Keratinocyte (primary cell): Measurements from ENCODE around the gene CLCN7. TPM values are rescaled to one million over a fixed set of nuclear protein-coding genes. Genes with fewer than 3 reads are reported as not detected.

ENCODE experiments used
- DNase-seq: peaks from one replicate; pipeline ENCODE4 v3.0.0-alpha.2; 2011; ENCODE audit warnings: low read depth, missing footprints, low spot score
- FAIRE-seq: peaks from 2 replicates; lab custom pipeline; 2011; peaks lifted over from hg19 to GRCh38; lab: Jason Lieb, UNC
- H2AFZ ChIP-seq: 2 replicates; pipeline ENCODE4 v1.6.0; 2012; ENCODE audit warnings: low read length, control low read depth, inconsistent platforms; ENCODE audit not compliant: control insufficient read depth
- H3K27ac ChIP-seq: 2 replicates; pipeline ENCODE4 v1.5.1; 2011; ENCODE audit warnings: low read length; ENCODE audit not compliant: control insufficient read depth, insufficient read depth
- H3K27me3 ChIP-seq: 3 replicates; pipeline ENCODE4 v1.6.0; 2011; ENCODE audit warnings: low read length; ENCODE audit not compliant: control insufficient read depth, insufficient read depth; ENCODE audit errors: extremely low read depth
- H3K36me3 ChIP-seq, 2 experiments: 2 replicates in 1 of 2; 3 replicates in 1 of 2; pipeline ENCODE4 v1.5.1; 2011; ENCODE audit warnings: low read length in 2 of 2, mild to moderate bottlenecking in 1 of 2; ENCODE audit not compliant: control insufficient read depth in 2 of 2, insufficient read depth in 2 of 2; ENCODE audit errors: extremely low read depth in 1 of 2
- H3K4me1 ChIP-seq: 3 replicates; pipeline ENCODE4 v1.5.1; 2011; ENCODE audit warnings: low read length; ENCODE audit not compliant: control insufficient read depth, insufficient read depth; ENCODE audit errors: extremely low read depth
- H3K4me2 ChIP-seq: 3 replicates; pipeline ENCODE4 v1.6.0; 2011; ENCODE audit warnings: low read depth, low read length; ENCODE audit not compliant: control insufficient read depth, insufficient read depth; ENCODE audit errors: extremely low read depth
- H3K4me3 ChIP-seq, 3 experiments: fragments of 200-600 bp in 1 of 3; sonication (generic) in 1 of 3; 2 replicates in 2 of 3; 3 replicates in 1 of 3; pipeline ENCODE4 v1.5.1; 2011 to 2016; ENCODE audit warnings: low read length in 3 of 3, mild to moderate bottlenecking in 3 of 3, control low read depth in 2 of 3, inconsistent platforms in 1 of 3, low read depth in 1 of 3, mixed read lengths in 1 of 3, mixed run types in 1 of 3, moderate library complexity in 1 of 3; ENCODE audit not compliant: control insufficient read depth in 2 of 3, insufficient read depth in 2 of 3; ENCODE audit errors: extremely low read depth in 1 of 3
- H3K79me2 ChIP-seq: 2 replicates; pipeline ENCODE4 v1.6.0; 2012; ENCODE audit warnings: low read length; ENCODE audit not compliant: control insufficient read depth, insufficient read depth
- H3K9ac ChIP-seq: 3 replicates; pipeline ENCODE4 v1.6.0; 2011; ENCODE audit warnings: low read length; ENCODE audit not compliant: control insufficient read depth, insufficient read depth; ENCODE audit errors: extremely low read depth
- H3K9me1 ChIP-seq: 3 replicates; pipeline ENCODE4 v1.6.0; 2011; ENCODE audit warnings: low read length; ENCODE audit not compliant: control insufficient read depth, insufficient read depth; ENCODE audit errors: extremely low read depth
- H3K9me3 ChIP-seq: 2 replicates; pipeline ENCODE4 v1.5.1; 2012; ENCODE audit warnings: low read depth, low read length; ENCODE audit not compliant: control insufficient read depth
- H4K20me1 ChIP-seq: 3 replicates; pipeline ENCODE4 v1.6.0; 2011; ENCODE audit warnings: low read length; ENCODE audit not compliant: control insufficient read depth, insufficient read depth; ENCODE audit errors: extremely low read depth
- EZH2 ChIP-seq: IDR thresholded peaks from one replicate; pipeline ENCODE4 v1.6.1; 2012; ENCODE audit warnings: inconsistent platforms, mild to moderate bottlenecking, low read length, moderate library complexity
- dilution Hi-C: fragments of 300-500 bp; cut with MboI; formaldehyde crosslinking; loops from one replicate; pipeline ENCODE4 v1.7.0; 2020; ENCODE audit warnings: low sequenced_read_pairs; ENCODE audit not compliant: extremely low pct_ligation_motif_present
- polyA plus RNA-seq, 5 experiments: library from polyadenylated mRNA; depleted of rRNA in 3 of 5; stranded (reverse) in 3 of 5; stranded (forward) in 1 of 5; unstranded in 1 of 5; fragments of >200 nt; gene quantifications; 1 replicate in 1 of 5; 2 replicates in 3 of 5; 3 replicates in 1 of 5; pipeline versions ENCODE4 v1.2.1 to v1.2.3, GENCODE V29; 2011 to 2012; ENCODE audit warnings: missing spikeins in 2 of 5, low read depth in 1 of 5, low replicate concordance in 1 of 5
- TF ChIP-seq, protein P1 (sequence below), 3 experiments: IDR thresholded peaks in 1 of 3; conservative IDR thresholded peaks in 1 of 3; optimal IDR thresholded peaks in 1 of 3; 2 replicates in 2 of 3; 3 replicates in 1 of 3; pipeline versions ENCODE3 to v1.5.1; 2011; ENCODE audit warnings: low read length in 3 of 3, mild to moderate bottlenecking in 3 of 3, moderate library complexity in 2 of 3, control low read depth in 1 of 3, inconsistent platforms in 1 of 3; ENCODE audit not compliant: insufficient read depth in 2 of 3; ENCODE audit errors: extremely low read depth in 1 of 3

Gene CLCN7
- polyA plus RNA-seq, 1 donor (not counting 4 experiments of a cell fraction or from before 2014, with no cell fraction given): 13.3 TPM

DNA sequence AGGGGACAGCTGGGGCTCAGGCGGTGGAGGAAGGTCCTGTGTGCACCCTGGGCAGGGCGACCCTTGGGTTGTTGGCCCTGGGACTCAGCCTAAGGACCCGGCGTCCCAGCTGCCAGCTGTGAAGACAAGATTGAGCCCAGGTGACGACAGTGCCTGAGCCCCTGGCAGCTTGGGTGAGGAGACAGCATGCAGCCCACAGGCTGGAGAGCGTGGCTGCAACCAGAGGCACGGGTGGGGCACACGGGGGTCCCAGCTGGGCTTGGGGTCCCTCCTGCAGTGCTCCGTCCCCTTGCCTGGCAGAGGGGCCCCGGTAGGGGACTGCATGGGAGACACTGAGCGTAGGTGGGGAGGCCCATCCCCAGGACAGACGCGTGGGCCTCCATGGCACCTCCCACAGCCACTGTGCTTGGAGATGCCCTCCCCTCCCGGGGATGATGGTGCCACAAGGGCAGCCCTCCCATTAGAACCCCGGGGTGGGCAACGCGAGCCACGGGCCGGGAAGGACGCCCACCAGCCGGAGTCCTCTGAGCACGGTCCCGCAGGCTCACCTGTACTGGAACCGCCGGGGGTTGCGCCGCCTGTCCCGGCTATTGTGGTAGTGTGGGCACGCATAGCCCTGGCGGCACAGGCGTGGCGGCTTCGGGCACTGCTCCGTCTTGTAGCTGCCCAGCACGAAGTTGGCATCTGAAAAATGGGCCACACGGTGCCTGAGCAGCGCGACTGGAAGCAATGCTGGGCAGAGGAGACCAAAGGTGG is 75.8 kb downstream of the CLCN7 start:
- Histone ChIP-seq H3K9me1 (no peaks in the 10 kb centered on the region), H3K4me3 (no peak overlapping the region), H2AFZ (no peak overlapping the region), H3K9ac (no peak overlapping the region), H3K4me1 (no peaks in the 10 kb centered on the region), H3K79me2 (no peaks in the 10 kb centered on the region), H3K27me3 (no peaks in the 10 kb centered on the region), H3K9me3 (no peaks in the 10 kb centered on the region), H3K4me2 (no peak overlapping the region), H3K36me3 (peaks cover 0 to 5% of the 10 kb centered on the region in 2 experiments), H3K27ac (no peak overlapping the region), H4K20me1 (no peaks in the 10 kb centered on the region)
- TF ChIP-seq, protein P1, sequence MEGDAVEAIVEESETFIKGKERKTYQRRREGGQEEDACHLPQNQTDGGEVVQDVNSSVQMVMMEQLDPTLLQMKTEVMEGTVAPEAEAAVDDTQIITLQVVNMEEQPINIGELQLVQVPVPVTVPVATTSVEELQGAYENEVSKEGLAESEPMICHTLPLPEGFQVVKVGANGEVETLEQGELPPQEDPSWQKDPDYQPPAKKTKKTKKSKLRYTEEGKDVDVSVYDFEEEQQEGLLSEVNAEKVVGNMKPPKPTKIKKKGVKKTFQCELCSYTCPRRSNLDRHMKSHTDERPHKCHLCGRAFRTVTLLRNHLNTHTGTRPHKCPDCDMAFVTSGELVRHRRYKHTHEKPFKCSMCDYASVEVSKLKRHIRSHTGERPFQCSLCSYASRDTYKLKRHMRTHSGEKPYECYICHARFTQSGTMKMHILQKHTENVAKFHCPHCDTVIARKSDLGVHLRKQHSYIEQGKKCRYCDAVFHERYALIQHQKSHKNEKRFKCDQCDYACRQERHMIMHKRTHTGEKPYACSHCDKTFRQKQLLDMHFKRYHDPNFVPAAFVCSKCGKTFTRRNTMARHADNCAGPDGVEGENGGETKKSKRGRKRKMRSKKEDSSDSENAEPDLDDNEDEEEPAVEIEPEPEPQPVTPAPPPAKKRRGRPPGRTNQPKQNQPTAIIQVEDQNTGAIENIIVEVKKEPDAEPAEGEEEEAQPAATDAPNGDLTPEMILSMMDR (optimal IDR thresholded peaks at IDR 0.05 in 1 of 3, IDR thresholded peaks at IDR 0.05 in 1 of 3, conservative IDR thresholded peaks at IDR 0.05 in 1 of 3; ENCODE audit: extremely low read depth in 1 of 3, insufficient read depth in 2 of 3, low read length in 3 of 3): no peak
- no peak for TF ChIP-seq EZH2
- dilution Hi-C loops: no loop called here
- FAIRE-seq: no peak
- DNase-seq: no peak

DNA sequence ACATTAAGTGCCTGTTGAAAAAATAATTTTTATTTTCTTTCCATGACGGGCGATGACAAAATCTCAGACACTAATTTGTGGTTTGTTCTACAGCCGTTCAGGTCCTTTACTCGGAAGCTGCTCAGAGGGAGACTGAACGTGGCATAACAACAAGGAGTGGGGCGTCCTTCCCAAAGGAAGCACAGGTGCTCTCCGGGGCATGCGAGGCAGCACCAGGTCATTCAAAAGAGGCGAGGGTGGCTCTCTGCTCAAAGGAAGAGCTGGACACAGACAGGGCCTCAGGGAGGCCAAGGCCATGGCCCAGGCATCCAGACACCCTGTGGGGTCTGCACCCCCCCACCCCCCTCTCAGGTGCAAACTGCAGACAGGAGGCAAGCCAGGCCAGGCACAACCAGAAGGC is 76.5 kb downstream of the CLCN7 start:
- peaks cover 0 to 7% of the 10 kb centered on the region in 2 experiments for H3K36me3 ChIP-seq
- no peaks in the 10 kb centered on the region for H3K4me1 ChIP-seq
- TF ChIP-seq EZH2: no peak
- TF ChIP-seq, protein P1 (optimal IDR thresholded peaks at IDR 0.05 in 1 of 3, IDR thresholded peaks at IDR 0.05 in 1 of 3, conservative IDR thresholded peaks at IDR 0.05 in 1 of 3; ENCODE audit: extremely low read depth in 1 of 3, insufficient read depth in 2 of 3, low read length in 3 of 3): no peak
- H3K9me1 ChIP-seq: no peaks in the 10 kb centered on the region
- dilution Hi-C loops: no loop called here
- no peak overlapping the region for H3K4me2 ChIP-seq
- H3K27me3 ChIP-seq: no peaks in the 10 kb centered on the region
- no peak overlapping the region for H2AFZ ChIP-seq
- H3K27ac ChIP-seq: no peak overlapping the region
- H3K9ac ChIP-seq: no peak overlapping the region
- H3K9me3 ChIP-seq: no peaks in the 10 kb centered on the region
- H3K4me3 ChIP-seq: no peak overlapping the region
- H4K20me1 ChIP-seq: no peaks in the 10 kb centered on the region
- no peaks in the 10 kb centered on the region for H3K79me2 ChIP-seq
- DNase-seq: no peak
- FAIRE-seq: no peak
